RWPE1 (cell line): ENCODE results near the gene COL9A2.

Source experiments
- CTCF ChIA-PET: fragments of 350-600 bp; sonication (Branson Sonifier 250); formaldehyde crosslinking; extraction: SDS; loops from one replicate; lab custom pipeline; 2021; lab: Yijun Ruan, JAX
- POLR2A ChIA-PET: fragments of 400-600 bp; formaldehyde crosslinking; extraction: SDS; loops from one replicate; lab custom pipeline; 2020; ENCODE audit warnings: antibody characterized with exemption; ENCODE audit not compliant: low non-redundant PET; lab: Yijun Ruan, JAX
- DNase-seq: peaks from one replicate; pipeline ENCODE4 v3.0.0; 2012; ENCODE audit warnings: low spot score
- H3K27ac ChIP-seq: fragments of 450-650 bp; 2 replicates; pipeline ENCODE4 v1.5.1; 2017
- TF ChIP-seq, protein P1 (sequence below): fragments of 450-650 bp; conservative IDR thresholded peaks from 2 replicates; pipeline ENCODE4 v1.5.1; 2017; ENCODE audit warnings: low read depth, mild to moderate bottlenecking

Gene COL9A2

DNA sequence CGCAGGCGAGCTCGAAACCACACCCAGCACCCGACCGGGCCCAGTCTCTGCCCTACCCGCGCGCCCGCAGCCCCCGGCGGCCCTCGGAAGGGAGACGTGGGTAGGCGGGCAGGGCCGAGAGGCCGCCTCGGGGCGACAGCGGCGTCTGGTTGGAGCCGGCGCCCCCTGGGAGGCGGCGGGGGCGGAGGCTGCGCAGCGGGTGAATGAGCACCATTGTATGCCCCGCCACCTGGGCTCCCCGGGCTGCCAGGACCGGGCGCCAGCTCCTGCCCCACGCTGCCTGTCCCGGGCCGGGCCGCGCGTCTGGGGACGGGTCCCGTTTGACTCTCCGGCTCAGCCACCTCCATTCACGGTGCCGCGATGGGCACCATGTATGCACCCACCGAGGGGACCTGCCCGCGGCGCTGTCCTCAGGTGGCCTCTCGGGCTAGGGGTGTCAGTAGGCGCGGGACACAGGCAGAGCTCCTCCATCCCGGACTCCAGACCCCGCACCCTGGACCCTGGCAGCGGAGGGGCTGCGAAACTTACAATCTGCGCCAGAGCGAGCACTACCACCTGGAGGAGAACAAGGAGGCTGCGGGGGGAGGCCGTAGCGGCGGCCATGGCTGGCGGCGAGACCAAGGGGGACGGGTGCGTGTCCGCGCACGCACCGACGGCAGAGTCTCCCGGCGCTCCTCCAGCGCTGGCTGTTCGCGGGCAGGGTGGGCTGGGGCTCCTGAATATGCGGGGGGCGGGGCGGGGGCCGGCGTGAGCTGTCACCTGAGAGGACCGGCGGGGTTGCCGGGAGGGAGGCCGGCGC is at the start of gene COL9A2:
TSS of gene COL9A2 (minus strand) at position 692 of the 799 bp plus-strand sequence. CDS start at position 603, 89 bp downstream.
- CTCF ChIA-PET, result interaction anchor here (0.8 to 1.9 kb wide), 5 partner anchors 18 to 71 kb away, joined by 3 to 9 read pairs (median 3); no protein-coding TSS in a partner anchor
- TF ChIP-seq, protein P1, sequence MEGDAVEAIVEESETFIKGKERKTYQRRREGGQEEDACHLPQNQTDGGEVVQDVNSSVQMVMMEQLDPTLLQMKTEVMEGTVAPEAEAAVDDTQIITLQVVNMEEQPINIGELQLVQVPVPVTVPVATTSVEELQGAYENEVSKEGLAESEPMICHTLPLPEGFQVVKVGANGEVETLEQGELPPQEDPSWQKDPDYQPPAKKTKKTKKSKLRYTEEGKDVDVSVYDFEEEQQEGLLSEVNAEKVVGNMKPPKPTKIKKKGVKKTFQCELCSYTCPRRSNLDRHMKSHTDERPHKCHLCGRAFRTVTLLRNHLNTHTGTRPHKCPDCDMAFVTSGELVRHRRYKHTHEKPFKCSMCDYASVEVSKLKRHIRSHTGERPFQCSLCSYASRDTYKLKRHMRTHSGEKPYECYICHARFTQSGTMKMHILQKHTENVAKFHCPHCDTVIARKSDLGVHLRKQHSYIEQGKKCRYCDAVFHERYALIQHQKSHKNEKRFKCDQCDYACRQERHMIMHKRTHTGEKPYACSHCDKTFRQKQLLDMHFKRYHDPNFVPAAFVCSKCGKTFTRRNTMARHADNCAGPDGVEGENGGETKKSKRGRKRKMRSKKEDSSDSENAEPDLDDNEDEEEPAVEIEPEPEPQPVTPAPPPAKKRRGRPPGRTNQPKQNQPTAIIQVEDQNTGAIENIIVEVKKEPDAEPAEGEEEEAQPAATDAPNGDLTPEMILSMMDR, result no peak
- H3K27ac ChIP-seq, result no peak within 1 kb of the TSS
- POLR2A ChIA-PET, result interaction anchor here (0.6 kb wide), 1 partner anchor 249 kb away, joined by 4 read pairs; no protein-coding TSS in a partner anchor
- DNase-seq, result peak; percentile 25

DNA sequence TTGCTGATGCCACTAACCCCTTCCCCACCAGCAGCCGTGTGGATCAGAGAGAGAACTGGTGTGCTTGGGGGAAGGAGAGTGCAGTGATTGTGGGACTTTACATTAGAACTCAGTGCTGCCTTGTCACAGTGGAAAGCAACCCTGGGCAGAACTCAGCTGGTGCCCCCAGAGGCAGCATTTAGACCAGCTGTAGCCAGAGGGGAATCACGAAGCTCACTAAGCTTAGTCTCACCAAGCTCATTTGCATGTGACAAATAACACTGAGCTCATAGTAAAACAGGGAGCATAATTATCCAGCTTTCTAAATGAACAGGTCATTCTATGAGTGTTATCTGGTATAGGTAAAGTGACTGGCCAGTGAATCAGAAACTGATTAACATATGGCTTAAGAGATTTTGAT is 46.6 kb upstream of the COL9A2 start:
- no peak for DNase-seq
- ChIA-PET CTCF (no interaction called here), POLR2A (no interaction called here)
- TF ChIP-seq, protein P1, result no peak
- no peak overlapping the region for H3K27ac ChIP-seq

DNA sequence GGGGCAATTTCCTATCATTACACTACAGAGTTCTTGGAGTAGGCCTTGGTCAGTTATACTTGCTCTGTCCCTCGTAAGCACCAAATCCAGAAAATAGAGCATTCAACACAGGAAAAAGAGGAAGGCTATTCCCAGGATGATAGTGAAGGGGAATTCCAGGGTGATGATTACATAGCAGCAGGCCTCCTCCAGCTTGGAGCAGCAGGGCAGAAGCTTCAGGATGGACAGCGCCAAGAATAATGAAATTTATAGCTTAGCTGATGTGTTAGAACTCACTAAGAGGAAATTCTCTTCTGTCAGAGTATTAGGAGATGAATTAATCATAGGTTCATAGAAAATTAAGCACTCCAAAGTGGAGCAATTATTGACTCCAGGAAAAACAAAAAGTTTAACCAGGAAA is 45.6 kb upstream of the COL9A2 start:
- TF ChIP-seq, protein P1, result no peak
- no peak for DNase-seq
- ChIA-PET POLR2A (no interaction called here), CTCF (no interaction called here)
- no peak overlapping the region for H3K27ac ChIP-seq

DNA sequence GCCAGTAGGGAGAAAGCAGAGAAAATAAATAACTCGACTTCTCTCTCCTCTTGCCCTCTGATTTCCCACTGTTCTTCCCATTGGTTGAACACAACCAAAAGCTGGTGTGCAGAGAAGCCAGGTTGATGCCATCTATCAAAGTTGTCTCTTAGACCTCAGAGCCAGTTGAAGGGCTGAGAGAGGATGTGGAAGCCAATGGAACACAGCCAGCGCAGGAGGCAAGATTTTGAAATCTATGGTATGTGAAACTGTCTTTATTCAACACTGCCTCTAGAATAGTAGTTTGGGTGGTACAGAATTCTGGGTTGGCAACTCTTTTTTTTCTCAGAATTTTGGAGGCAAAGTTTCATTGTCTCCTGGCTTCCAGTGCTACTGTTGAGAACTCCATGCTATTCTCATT is 45.1 kb upstream of the COL9A2 start:
- no peak for DNase-seq
- POLR2A ChIA-PET, result no interaction called here
- TF ChIP-seq, protein P1, result no peak
- H3K27ac ChIP-seq, result no peak overlapping the region
- CTCF ChIA-PET, result no interaction called here

DNA sequence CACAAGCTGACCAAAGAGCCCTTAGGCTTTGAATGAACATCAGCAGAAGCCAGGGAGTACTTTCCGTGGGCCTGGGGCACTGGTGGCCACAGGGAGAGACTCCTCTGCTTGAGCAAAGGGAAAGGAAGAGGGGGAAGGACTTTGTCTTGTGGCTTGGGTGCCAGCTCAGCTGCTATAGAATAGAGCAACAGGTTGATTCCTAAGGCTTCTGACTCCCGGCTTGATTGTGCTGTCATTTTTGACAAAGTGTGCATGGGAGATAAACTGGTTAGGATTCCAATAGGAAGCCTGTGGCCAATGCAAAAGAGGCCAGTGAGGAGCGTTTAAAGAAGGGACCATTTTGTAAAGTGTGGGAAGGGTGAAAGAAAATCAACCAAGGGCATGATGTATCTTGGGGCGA is 44.6 kb upstream of the COL9A2 start:
- ChIA-PET CTCF (no interaction called here), POLR2A (no interaction called here)

DNA sequence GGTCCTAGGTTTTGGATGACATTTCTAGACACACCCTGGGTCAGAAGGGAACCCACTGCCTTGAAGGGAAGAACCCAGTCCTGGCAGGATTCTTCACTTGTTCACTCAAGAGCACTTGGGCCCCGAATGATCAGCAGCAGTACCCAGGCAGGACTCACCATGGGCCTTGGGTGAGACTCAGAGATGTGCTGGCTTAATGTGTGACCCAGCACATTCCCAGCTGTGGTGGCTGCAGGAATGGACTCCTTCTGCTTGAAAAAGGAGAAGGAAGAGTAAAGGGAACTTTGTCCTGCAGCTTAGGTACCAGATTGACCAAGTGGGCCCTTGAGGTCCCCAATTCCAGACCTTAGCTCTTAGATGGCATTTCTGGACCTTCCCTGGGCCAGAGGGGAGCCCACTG is 44.1 kb upstream of the COL9A2 start:
- ChIA-PET CTCF (no interaction called here), POLR2A (no interaction called here)
- DNase-seq, result no peak
- no peak overlapping the region for H3K27ac ChIP-seq
- TF ChIP-seq, protein P1, result no peak

More for the DNA sequence above, 44.6 kb upstream of the COL9A2 start:
- TF ChIP-seq, protein P1, result no peak
- H3K27ac ChIP-seq, result no peak overlapping the region
- no peak for DNase-seq
